ENCODE data around the gene ZNF526.

Gene ZNF526

GRCh38 chr19:42268142-42268703, 48.1 kb downstream of the ZNF526 start:
- TF ChIP-seq, protein P1, sequence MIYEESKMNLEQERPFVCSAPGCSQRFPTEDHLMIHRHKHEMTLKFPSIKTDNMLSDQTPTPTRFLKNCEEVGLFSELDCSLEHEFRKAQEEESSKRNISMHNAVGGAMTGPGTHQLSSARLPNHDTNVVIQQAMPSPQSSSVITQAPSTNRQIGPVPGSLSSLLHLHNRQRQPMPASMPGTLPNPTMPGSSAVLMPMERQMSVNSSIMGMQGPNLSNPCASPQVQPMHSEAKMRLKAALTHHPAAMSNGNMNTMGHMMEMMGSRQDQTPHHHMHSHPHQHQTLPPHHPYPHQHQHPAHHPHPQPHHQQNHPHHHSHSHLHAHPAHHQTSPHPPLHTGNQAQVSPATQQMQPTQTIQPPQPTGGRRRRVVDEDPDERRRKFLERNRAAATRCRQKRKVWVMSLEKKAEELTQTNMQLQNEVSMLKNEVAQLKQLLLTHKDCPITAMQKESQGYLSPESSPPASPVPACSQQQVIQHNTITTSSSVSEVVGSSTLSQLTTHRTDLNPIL (CRISPR knock-in tag; IDR thresholded peaks at IDR 0.05; ENCODE audit: low read depth), result peak; percentile 78; the same call in 1 of the 2 replicates
- TF ChIP-seq TCF4 (CRISPR knock-in tag; IDR thresholded peaks at IDR 0.05; ENCODE audit: borderline replicate concordance), result no peak
- peak; percentile 76 for ATAC-seq

- TF ChIP-seq ESRRG (CRISPR knock-in tag; IDR thresholded peaks at IDR 0.05) (no peak), ZC3H10 (CRISPR knock-in tag; IDR thresholded peaks at IDR 0.05) (no peak), ZNF8 (CRISPR knock-in tag; IDR thresholded peaks at IDR 0.05) (no peak), PPARA (CRISPR knock-in tag; IDR thresholded peaks at IDR 0.05; ENCODE audit: borderline replicate concordance) (no peak), BACH2 (CRISPR knock-in tag; IDR thresholded peaks at IDR 0.05; ENCODE audit: borderline replicate concordance) (no peak), RARB (CRISPR knock-in tag; IDR thresholded peaks at IDR 0.05) (no peak), GLIS3 (CRISPR knock-in tag; IDR thresholded peaks at IDR 0.05) (no peak), ARNTL (CRISPR knock-in tag; IDR thresholded peaks at IDR 0.05; ENCODE audit: borderline replicate concordance, low read depth) (no peak), ZFP30 (CRISPR knock-in tag; IDR thresholded peaks at IDR 0.05) (no peak), SNAI2 (CRISPR knock-in tag; IDR thresholded peaks at IDR 0.05) (no peak), ZFP3 (CRISPR knock-in tag; IDR thresholded peaks at IDR 0.05) (no peak), TCF4 (CRISPR knock-in tag; IDR thresholded peaks at IDR 0.05; ENCODE audit: borderline replicate concordance) (no peak), ISL1 (CRISPR knock-in tag; IDR thresholded peaks at IDR 0.05) (no peak), ZNF70 (CRISPR knock-in tag; IDR thresholded peaks at IDR 0.05) (no peak)
- TF ChIP-seq, protein P1 (CRISPR knock-in tag; IDR thresholded peaks at IDR 0.05; ENCODE audit: low read depth), result no peak
- peak; percentile 95 for ATAC-seq
Observed at GRCh38 chr19:42268704-42269477, 48.8 kb downstream of the ZNF526 start, which contains the start of gene CIC. Gene CIC (plus strand): TSS chr19:42269252. CDS start chr19:42271784, 2,532 bp downstream.

DNA sequence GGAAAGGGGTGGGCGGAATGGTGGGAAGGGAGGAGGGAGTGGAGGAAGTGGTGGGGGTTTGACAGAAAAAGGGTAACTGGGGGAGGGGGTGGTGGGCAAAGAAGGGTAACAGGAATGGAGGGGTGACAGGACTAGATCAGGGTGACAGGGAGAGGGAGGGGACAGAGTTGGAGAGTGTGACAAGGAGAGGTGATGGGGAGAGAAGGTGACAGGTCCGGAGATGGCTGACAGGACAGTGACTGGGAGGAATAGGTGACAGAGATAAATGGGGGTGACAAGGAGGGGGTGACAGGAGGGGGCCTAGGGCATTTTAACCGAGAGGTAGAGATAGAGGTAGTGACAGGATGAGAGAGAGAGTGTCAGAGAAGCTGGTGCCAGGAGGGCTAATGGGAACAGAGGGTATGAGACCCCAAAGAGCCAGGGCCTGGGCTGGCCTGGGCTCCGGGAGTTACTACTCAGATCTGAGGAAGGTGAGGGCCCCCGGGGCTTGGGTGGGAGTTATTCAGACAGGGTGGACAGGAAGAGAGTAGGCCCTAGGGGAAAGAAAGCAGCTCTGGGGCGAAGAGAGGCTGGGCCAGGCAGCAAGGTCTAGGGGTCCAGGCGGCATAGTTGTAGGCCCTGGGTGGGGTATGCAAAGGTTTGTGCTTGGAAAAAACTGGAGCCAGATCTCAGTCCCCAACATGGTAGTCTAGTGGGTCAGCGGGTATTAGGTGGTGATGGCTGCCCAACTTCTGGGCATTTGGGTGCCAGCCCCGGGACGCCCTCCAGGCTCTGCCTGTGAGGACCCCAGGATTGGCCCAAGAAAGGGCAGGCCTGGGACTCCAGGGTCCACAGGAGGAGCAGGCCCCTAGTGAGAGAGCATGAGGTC, 49.6 kb downstream of the ZNF526 start:
- ATAC-seq, result no peak
- TF ChIP-seq ZNF70 (CRISPR knock-in tag; IDR thresholded peaks at IDR 0.05) (no peak), PPARA (CRISPR knock-in tag; IDR thresholded peaks at IDR 0.05; ENCODE audit: borderline replicate concordance) (no peak), ZC3H10 (CRISPR knock-in tag; IDR thresholded peaks at IDR 0.05) (no peak), ESRRG (CRISPR knock-in tag; IDR thresholded peaks at IDR 0.05) (no peak), CSDC2 (CRISPR knock-in tag; IDR thresholded peaks at IDR 0.05) (no peak), CSRNP3 (CRISPR knock-in tag; IDR thresholded peaks at IDR 0.05) (no peak), TCF4 (CRISPR knock-in tag; IDR thresholded peaks at IDR 0.05; ENCODE audit: borderline replicate concordance) (no peak), ZNF565 (CRISPR knock-in tag; conservative IDR thresholded peaks at IDR 0.05; ENCODE audit: low read depth) (no peak), TOX (CRISPR knock-in tag; IDR thresholded peaks at IDR 0.05; ENCODE audit: borderline replicate concordance) (no peak), ZFP3 (CRISPR knock-in tag; IDR thresholded peaks at IDR 0.05) (no peak), GLIS3 (CRISPR knock-in tag; IDR thresholded peaks at IDR 0.05) (no peak), RARB (CRISPR knock-in tag; IDR thresholded peaks at IDR 0.05) (no peak), SNAI2 (CRISPR knock-in tag; IDR thresholded peaks at IDR 0.05) (no peak), ISL1 (CRISPR knock-in tag; IDR thresholded peaks at IDR 0.05) (no peak), PATZ1 (CRISPR knock-in tag; IDR thresholded peaks at IDR 0.05; ENCODE audit: borderline replicate concordance) (no peak), OSR1 (CRISPR knock-in tag; IDR thresholded peaks at IDR 0.05) (no peak)
- TF ChIP-seq, protein P2, sequence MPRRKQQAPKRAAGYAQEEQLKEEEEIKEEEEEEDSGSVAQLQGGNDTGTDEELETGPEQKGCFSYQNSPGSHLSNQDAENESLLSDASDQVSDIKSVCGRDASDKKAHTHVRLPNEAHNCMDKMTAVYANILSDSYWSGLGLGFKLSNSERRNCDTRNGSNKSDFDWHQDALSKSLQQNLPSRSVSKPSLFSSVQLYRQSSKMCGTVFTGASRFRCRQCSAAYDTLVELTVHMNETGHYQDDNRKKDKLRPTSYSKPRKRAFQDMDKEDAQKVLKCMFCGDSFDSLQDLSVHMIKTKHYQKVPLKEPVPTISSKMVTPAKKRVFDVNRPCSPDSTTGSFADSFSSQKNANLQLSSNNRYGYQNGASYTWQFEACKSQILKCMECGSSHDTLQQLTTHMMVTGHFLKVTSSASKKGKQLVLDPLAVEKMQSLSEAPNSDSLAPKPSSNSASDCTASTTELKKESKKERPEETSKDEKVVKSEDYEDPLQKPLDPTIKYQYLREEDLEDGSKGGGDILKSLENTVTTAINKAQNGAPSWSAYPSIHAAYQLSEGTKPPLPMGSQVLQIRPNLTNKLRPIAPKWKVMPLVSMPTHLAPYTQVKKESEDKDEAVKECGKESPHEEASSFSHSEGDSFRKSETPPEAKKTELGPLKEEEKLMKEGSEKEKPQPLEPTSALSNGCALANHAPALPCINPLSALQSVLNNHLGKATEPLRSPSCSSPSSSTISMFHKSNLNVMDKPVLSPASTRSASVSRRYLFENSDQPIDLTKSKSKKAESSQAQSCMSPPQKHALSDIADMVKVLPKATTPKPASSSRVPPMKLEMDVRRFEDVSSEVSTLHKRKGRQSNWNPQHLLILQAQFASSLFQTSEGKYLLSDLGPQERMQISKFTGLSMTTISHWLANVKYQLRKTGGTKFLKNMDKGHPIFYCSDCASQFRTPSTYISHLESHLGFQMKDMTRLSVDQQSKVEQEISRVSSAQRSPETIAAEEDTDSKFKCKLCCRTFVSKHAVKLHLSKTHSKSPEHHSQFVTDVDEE (CRISPR knock-in tag; IDR thresholded peaks at IDR 0.05), result no peak

Measured in SK-N-SH treated with all-trans-retinoic acid at 6 μM for 48 hours (cell line).